Loucy (cell line): Measurements from ENCODE around the gene PLA2G4E.

Experiments used
- H2AFZ ChIP-seq: fragments of 200-600 bp; sonication (generic); 2 replicates; pipeline ENCODE4 v1.6.0; 2016; ENCODE audit warnings: antibody characterized with exemption, mild to moderate bottlenecking, low read length, moderate library complexity
- H3F3A ChIP-seq: fragments of 200-600 bp; 2 replicates; pipeline ENCODE4 v1.6.0; 2016; ENCODE audit warnings: antibody characterized with exemption, low read depth, mild to moderate bottlenecking
- H3K27me3 ChIP-seq: fragments of 200-600 bp; sonication (generic); 2 replicates; pipeline ENCODE4 v1.6.1; 2014; ENCODE audit warnings: low read length, mild to moderate bottlenecking; ENCODE audit not compliant: insufficient read depth, poor library complexity, severe bottlenecking
- H3K36me3 ChIP-seq: fragments of 200-600 bp; sonication (generic); 2 replicates; pipeline ENCODE4 v1.6.1; 2016; ENCODE audit warnings: low read length; ENCODE audit not compliant: insufficient read depth
- H3K4me1 ChIP-seq: fragments of 200-600 bp; sonication (generic); 2 replicates; pipeline ENCODE4 v1.5.1; 2014; ENCODE audit warnings: low read length, mild to moderate bottlenecking; ENCODE audit not compliant: insufficient read depth, poor library complexity, severe bottlenecking
- H3K4me2 ChIP-seq: fragments of 200-600 bp; sonication (generic); 2 replicates; pipeline ENCODE4 v1.6.0; 2014; ENCODE audit warnings: antibody characterized with exemption, low read length, low read depth, mild to moderate bottlenecking; ENCODE audit not compliant: poor library complexity, severe bottlenecking
- H3K4me3 ChIP-seq: fragments of 200-600 bp; sonication (generic); 2 replicates; pipeline ENCODE4 v1.5.1; 2014; ENCODE audit warnings: low read length, mild to moderate bottlenecking, mixed read lengths; ENCODE audit not compliant: poor library complexity, severe bottlenecking
- H3K79me2 ChIP-seq: fragments of 200-600 bp; sonication (generic); 2 replicates; pipeline ENCODE4 v1.6.1; 2014; ENCODE audit warnings: low read length; ENCODE audit not compliant: insufficient read depth
- H3K9ac ChIP-seq: fragments of 200-600 bp; sonication (generic); 2 replicates; pipeline ENCODE4 v1.6.0; 2014; ENCODE audit warnings: mild to moderate bottlenecking, low read depth, low read length, moderate library complexity; ENCODE audit not compliant: poor library complexity, severe bottlenecking
- H3K9me2 ChIP-seq: fragments of 200-600 bp; sonication (generic); replicated peaks from 2 replicates; pipeline ENCODE4 v1.6.1; 2016; ENCODE audit warnings: low read depth, low read length, mixed read lengths
- H3K9me3 ChIP-seq: fragments of 200-600 bp; sonication (generic); 2 replicates; pipeline ENCODE4 v1.6.1; 2014; ENCODE audit warnings: mild to moderate bottlenecking, antibody characterized with exemption, low read length, low read depth; ENCODE audit not compliant: insufficient read depth
- H4K20me1 ChIP-seq: fragments of 200-600 bp; sonication (generic); 2 replicates; pipeline ENCODE4 v1.6.0; 2014; ENCODE audit warnings: antibody characterized with exemption, low read length, mild to moderate bottlenecking; ENCODE audit not compliant: insufficient read depth, poor library complexity, severe bottlenecking
- CTCF ChIP-seq: fragments of 200-600 bp; sonication (generic); conservative IDR thresholded peaks from 2 replicates; pipeline ENCODE4 v1.5.1; 2014; ENCODE audit warnings: mild to moderate bottlenecking, antibody characterized with exemption, low read length
- EZH2phosphoT487 ChIP-seq: fragments of 200-600 bp; IDR thresholded peaks from 2 replicates; pipeline ENCODE4 v1.6.1; 2018; ENCODE audit warnings: antibody characterized with exemption, mild to moderate bottlenecking, moderate library complexity, borderline replicate concordance

Gene PLA2G4E

DNA sequence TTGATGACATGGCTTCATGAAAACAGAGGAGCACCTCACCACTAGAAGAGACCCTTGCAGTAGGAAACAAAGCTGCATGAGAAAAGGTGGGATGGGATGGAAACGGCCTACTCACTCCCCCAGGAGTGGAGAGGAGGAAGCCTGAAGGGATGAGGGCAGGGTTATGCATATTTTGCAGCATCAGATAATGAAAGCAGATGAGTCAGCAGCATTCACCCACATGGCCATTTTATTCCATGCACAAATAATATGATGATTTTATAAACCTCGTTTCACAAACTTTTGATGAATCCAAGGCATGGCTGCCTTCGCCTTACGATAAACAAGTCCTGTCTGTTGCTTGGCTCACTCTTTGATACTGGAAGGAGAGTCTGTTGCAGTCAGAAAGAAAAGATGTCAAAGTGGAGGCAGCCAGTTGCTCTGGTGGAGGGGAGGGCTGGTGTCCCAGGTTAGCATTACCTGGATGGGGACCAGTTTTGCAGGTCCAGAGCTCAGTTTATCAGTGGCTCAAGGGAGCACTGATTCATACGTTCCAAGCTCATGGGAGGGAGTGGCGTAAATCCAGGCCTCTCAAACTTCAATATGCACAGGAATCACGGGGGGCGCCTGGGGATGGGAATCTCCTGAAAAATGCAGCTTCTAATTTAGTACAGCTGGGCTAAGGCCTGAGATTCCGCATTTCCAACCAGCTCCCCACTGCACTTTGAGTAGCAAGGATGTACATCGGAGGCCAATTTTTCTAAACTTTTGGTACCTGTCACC lies 39.3 kb downstream of the PLA2G4E start:
- no peak overlapping the region for H3K4me3 ChIP-seq
- H2AFZ ChIP-seq: no peak overlapping the region
- H3K36me3 ChIP-seq: no peaks in the 10 kb centered on the region
- H3K79me2 ChIP-seq: no peaks in the 10 kb centered on the region
- no peak overlapping the region for H3K9ac ChIP-seq
- TF ChIP-seq EZH2phosphoT487 (no peak), CTCF (no peak)
- no peaks in the 10 kb centered on the region for H3F3A ChIP-seq
- no peaks in the 10 kb centered on the region for H4K20me1 ChIP-seq
- no peaks in the 10 kb centered on the region for H3K9me2 ChIP-seq
- no peaks in the 10 kb centered on the region for H3K4me1 ChIP-seq
- H3K4me2 ChIP-seq: no peak overlapping the region
- H3K27me3 ChIP-seq: no peaks in the 10 kb centered on the region
- no peaks in the 10 kb centered on the region for H3K9me3 ChIP-seq

- no peaks in the 10 kb centered on the region for H3K9me2 ChIP-seq
- TF ChIP-seq EZH2phosphoT487 (no peak), CTCF (no peak)
- H3K4me1 ChIP-seq: no peaks in the 10 kb centered on the region
- H3K36me3 ChIP-seq: no peaks in the 10 kb centered on the region
- no peaks in the 10 kb centered on the region for H3K79me2 ChIP-seq
- no peak overlapping the region for H3K4me2 ChIP-seq
- no peaks in the 10 kb centered on the region for H3K9me3 ChIP-seq
- no peaks in the 10 kb centered on the region for H4K20me1 ChIP-seq
- H3K27me3 ChIP-seq: no peaks in the 10 kb centered on the region
- H3K9ac ChIP-seq: no peak overlapping the region
- no peaks in the 10 kb centered on the region for H3F3A ChIP-seq
- no peak overlapping the region for H3K4me3 ChIP-seq
- H2AFZ ChIP-seq: no peak overlapping the region
These were observed 40.1 kb downstream of the PLA2G4E start for GRCh38 chr15:41980654-41981323.

DNA sequence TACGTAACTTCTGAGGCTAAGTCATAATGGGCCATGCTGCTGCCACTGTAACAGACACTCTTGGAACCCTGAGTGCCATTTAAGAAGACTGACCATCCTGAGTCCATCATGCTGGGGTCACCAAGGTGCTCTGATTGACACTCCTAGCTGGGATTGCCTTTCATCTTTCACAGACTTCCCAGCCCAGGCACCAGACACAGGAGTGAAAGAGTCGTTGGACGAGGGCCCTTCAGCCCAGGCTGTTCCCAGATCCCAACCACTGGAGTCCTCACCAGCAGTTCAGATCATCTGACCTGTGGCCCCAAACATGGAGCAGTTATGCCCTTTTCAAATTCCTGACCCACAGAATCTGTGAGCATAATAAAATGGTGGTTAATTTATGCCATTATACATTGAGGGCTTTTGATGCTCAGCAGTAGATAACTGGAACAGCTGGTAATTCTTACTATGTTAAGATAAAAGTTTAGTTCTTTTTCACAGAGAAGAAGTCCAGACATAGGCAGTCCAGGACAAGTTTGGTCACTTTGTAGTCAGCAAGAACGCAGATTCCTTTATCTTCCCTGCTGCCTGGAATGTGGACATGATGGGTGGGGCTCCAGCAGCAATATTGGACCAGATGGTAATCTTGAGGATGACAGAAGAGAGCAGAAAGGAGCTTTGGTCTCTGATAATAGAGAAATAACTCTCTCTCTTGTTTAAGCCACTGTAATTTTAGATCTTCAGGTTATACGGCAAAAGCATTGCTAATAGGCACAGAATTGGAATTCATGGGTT lies 41.2 kb downstream of the PLA2G4E start:
- Histone ChIP-seq H3K36me3 (no peaks in the 10 kb centered on the region), H3K4me1 (no peaks in the 10 kb centered on the region), H4K20me1 (no peaks in the 10 kb centered on the region), H3K9ac (no peak overlapping the region), H2AFZ (no peak overlapping the region), H3K79me2 (no peaks in the 10 kb centered on the region), H3K4me3 (no peak overlapping the region), H3F3A (no peaks in the 10 kb centered on the region), H3K9me3 (no peaks in the 10 kb centered on the region), H3K27me3 (no peaks in the 10 kb centered on the region), H3K9me2 (no peaks in the 10 kb centered on the region), H3K4me2 (no peak overlapping the region)
- no peak for TF ChIP-seq CTCF
- no peak for TF ChIP-seq EZH2phosphoT487
